Measurements from ENCODE around the gene RIPOR2.

The RIPOR2 gene

DNA sequence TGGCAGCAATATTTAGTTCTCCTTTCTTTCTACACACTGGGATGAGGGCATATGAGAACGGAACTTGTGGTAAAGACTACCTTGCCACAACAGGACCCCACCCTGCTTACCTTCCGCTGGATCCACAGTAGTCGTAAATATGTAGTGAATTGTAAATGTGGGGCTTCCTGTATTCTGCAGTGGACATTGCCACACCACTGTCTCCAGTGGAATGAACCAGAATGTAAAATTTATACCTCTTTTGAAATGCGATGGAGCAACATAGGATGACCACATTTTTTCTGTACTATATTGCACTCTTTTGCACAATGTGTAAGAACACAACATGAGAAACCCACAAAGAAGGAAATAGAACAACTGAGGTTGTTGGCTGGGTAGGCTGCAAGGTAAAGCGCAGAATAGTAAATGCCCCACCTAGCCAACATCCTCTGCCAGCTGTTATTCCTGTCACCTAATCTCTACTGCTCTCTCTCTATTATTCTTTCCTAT, 16.1 kb upstream of the RIPOR2 start (continued):
- TF ChIP-seq, protein P1, sequence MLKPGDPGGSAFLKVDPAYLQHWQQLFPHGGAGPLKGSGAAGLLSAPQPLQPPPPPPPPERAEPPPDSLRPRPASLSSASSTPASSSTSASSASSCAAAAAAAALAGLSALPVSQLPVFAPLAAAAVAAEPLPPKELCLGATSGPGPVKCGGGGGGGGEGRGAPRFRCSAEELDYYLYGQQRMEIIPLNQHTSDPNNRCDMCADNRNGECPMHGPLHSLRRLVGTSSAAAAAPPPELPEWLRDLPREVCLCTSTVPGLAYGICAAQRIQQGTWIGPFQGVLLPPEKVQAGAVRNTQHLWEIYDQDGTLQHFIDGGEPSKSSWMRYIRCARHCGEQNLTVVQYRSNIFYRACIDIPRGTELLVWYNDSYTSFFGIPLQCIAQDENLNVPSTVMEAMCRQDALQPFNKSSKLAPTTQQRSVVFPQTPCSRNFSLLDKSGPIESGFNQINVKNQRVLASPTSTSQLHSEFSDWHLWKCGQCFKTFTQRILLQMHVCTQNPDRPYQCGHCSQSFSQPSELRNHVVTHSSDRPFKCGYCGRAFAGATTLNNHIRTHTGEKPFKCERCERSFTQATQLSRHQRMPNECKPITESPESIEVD (tag by site-specific recombination; IDR thresholded peaks at IDR 0.05): no peak
- TF ChIP-seq ZNF214 (tag by site-specific recombination; IDR thresholded peaks at IDR 0.05; ENCODE audit: borderline replicate concordance): no peak
- TF ChIP-seq ZNF610 (tag by site-specific recombination; IDR thresholded peaks at IDR 0.05; ENCODE audit: borderline replicate concordance): no peak
- no peak for TF ChIP-seq KLF9 (tag by site-specific recombination; IDR thresholded peaks at IDR 0.05; ENCODE audit: low read depth)
- TF ChIP-seq ZNF138 (tag by site-specific recombination; IDR thresholded peaks at IDR 0.05; ENCODE audit: borderline replicate concordance): no peak
- no peak for TF ChIP-seq ZFHX2 (tag by site-specific recombination; conservative IDR thresholded peaks at IDR 0.05)
- TF ChIP-seq GLI2 (tag by site-specific recombination; IDR thresholded peaks at IDR 0.05; ENCODE audit: borderline replicate concordance, low read depth): no peak
- no peak for TF ChIP-seq ZNF510 (tag by site-specific recombination; IDR thresholded peaks at IDR 0.05; ENCODE audit: insufficient replicate concordance)

DNA sequence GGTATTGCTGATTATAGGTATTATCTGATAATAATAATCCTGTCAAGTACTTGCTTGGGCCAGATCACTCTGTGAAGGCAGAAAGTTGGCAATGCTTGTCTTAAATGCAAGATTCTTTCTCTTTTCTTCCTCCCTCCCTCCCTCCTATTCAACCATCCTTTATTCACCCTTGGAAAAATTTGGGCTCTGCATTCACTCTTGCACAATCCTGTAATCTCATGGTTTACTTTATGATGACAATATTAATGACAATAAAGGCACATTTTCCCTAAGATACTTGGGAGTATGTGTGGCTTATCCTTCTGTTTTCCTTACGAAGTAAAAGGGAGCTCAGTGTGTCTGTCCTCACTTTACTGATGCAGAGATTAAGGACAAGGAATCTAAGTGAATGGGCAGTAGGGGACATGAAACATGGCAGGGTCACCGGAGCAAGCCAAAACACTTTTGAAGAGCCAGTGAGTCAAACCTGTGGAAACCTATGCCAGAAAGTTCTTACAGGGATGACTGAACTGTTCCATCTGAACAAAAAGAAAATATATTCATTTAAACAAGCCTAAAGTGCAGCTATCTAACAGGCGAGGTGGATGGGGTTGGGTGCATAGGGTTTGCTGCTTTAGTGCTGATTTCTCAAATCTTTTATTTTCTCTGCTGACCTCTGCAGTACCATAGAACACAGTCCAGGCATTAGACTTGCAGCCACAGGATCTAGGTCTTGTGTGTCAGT, 14.6 kb upstream of the RIPOR2 start:
- Histone ChIP-seq H3K27ac (ENCODE audit: extremely low read depth, low read depth, low read length) (no peak overlapping the region), H3K9me3 (ENCODE audit: control insufficient read depth, insufficient read depth, low read depth, low read length) (no peaks in the 10 kb centered on the region), H3K4me1 (ENCODE audit: control insufficient read depth, insufficient read depth, low read length) (no peaks in the 10 kb centered on the region), H3K4me3 (ENCODE audit: low read depth, low read length) (no peak overlapping the region), H3K36me3 (ENCODE audit: control insufficient read depth in 2 of 2, insufficient read depth in 1 of 2, low read length in 2 of 2) (no peaks in the 10 kb centered on the region)
- TF ChIP-seq ZNF585B (tag by site-specific recombination; IDR thresholded peaks at IDR 0.05): no peak
- no peak for TF ChIP-seq ZNF501 (tag by site-specific recombination; IDR thresholded peaks at IDR 0.05)
- TF ChIP-seq ZNF175 (tag by site-specific recombination; IDR thresholded peaks at IDR 0.05): no peak
- no peak for TF ChIP-seq HOXC10 (CRISPR knock-in tag; IDR thresholded peaks at IDR 0.05)
- TF ChIP-seq MYNN (tag by site-specific recombination; IDR thresholded peaks at IDR 0.05; ENCODE audit: borderline replicate concordance): no peak
- TF ChIP-seq ZBTB8A (tag by site-specific recombination; IDR thresholded peaks at IDR 0.05): no peak
- TF ChIP-seq ZNF239 (tag by site-specific recombination; IDR thresholded peaks at IDR 0.05): no peak
- TF ChIP-seq, protein P2, sequence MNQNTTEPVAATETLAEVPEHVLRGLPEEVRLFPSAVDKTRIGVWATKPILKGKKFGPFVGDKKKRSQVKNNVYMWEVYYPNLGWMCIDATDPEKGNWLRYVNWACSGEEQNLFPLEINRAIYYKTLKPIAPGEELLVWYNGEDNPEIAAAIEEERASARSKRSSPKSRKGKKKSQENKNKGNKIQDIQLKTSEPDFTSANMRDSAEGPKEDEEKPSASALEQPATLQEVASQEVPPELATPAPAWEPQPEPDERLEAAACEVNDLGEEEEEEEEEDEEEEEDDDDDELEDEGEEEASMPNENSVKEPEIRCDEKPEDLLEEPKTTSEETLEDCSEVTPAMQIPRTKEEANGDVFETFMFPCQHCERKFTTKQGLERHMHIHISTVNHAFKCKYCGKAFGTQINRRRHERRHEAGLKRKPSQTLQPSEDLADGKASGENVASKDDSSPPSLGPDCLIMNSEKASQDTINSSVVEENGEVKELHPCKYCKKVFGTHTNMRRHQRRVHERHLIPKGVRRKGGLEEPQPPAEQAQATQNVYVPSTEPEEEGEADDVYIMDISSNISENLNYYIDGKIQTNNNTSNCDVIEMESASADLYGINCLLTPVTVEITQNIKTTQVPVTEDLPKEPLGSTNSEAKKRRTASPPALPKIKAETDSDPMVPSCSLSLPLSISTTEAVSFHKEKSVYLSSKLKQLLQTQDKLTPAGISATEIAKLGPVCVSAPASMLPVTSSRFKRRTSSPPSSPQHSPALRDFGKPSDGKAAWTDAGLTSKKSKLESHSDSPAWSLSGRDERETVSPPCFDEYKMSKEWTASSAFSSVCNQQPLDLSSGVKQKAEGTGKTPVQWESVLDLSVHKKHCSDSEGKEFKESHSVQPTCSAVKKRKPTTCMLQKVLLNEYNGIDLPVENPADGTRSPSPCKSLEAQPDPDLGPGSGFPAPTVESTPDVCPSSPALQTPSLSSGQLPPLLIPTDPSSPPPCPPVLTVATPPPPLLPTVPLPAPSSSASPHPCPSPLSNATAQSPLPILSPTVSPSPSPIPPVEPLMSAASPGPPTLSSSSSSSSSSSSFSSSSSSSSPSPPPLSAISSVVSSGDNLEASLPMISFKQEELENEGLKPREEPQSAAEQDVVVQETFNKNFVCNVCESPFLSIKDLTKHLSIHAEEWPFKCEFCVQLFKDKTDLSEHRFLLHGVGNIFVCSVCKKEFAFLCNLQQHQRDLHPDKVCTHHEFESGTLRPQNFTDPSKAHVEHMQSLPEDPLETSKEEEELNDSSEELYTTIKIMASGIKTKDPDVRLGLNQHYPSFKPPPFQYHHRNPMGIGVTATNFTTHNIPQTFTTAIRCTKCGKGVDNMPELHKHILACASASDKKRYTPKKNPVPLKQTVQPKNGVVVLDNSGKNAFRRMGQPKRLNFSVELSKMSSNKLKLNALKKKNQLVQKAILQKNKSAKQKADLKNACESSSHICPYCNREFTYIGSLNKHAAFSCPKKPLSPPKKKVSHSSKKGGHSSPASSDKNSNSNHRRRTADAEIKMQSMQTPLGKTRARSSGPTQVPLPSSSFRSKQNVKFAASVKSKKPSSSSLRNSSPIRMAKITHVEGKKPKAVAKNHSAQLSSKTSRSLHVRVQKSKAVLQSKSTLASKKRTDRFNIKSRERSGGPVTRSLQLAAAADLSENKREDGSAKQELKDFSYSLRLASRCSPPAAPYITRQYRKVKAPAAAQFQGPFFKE (tag by site-specific recombination; IDR thresholded peaks at IDR 0.05; ENCODE audit: borderline replicate concordance): no peak
- TF ChIP-seq ZNF561 (tag by site-specific recombination; IDR thresholded peaks at IDR 0.05; ENCODE audit: borderline replicate concordance): no peak
- TF ChIP-seq ZNF16 (tag by site-specific recombination; IDR thresholded peaks at IDR 0.05; ENCODE audit: low read depth): no peak
- TF ChIP-seq, protein P3, sequence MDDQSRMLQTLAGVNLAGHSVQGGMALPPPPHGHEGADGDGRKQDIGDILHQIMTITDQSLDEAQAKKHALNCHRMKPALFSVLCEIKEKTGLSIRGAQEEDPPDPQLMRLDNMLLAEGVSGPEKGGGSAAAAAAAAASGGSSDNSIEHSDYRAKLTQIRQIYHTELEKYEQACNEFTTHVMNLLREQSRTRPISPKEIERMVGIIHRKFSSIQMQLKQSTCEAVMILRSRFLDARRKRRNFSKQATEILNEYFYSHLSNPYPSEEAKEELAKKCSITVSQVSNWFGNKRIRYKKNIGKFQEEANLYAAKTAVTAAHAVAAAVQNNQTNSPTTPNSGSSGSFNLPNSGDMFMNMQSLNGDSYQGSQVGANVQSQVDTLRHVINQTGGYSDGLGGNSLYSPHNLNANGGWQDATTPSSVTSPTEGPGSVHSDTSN (CRISPR knock-in tag; IDR thresholded peaks at IDR 0.05): no peak
- TF ChIP-seq ZNF266 (tag by site-specific recombination; IDR thresholded peaks at IDR 0.05; ENCODE audit: low read depth): no peak
- TF ChIP-seq ZNF24 (tag by site-specific recombination; IDR thresholded peaks at IDR 0.05): no peak
- no peak for TF ChIP-seq SP7 (tag by site-specific recombination; IDR thresholded peaks at IDR 0.05)
- TF ChIP-seq ZSCAN30 (tag by site-specific recombination; IDR thresholded peaks at IDR 0.05): no peak
- no peak for TF ChIP-seq ZNF707 (tag by site-specific recombination; IDR thresholded peaks at IDR 0.05)
- TF ChIP-seq ZNF510 (tag by site-specific recombination; IDR thresholded peaks at IDR 0.05; ENCODE audit: insufficient replicate concordance): no peak
- no peak for TF ChIP-seq ZNF10 (tag by site-specific recombination; IDR thresholded peaks at IDR 0.05)
- POLR2A ChIA-PET: no interaction called here
- CTCF ChIA-PET: interaction anchor here (1.2 to 1.3 kb wide), 2 partner anchors 16 to 17 kb away, joined by 5 to 6 read pairs; no protein-coding TSS in a partner anchor

All from HEK293 (cell line).